H9 (cell line): ENCODE results near the gene DCLK2. TPM values are rescaled to one million over a fixed set of nuclear protein-coding genes. Genes with fewer than 3 reads are reported as not detected.

Experiments used
- DNase-seq: peaks from one replicate; pipeline ENCODE4 v3.0.0-alpha.2; 2017
- H2AFZ ChIP-seq: one replicate; pipeline ENCODE4 v1.6.1; 2013; ENCODE audit warnings: mild to moderate bottlenecking, low read length, control low read depth, moderate library complexity
- H2AK5ac ChIP-seq: 2 replicates; pipeline ENCODE4 v1.6.1; 2013; ENCODE audit warnings: low read length, control low read depth, mixed read lengths; ENCODE audit not compliant: insufficient read length
- H2BK120ac ChIP-seq: one replicate; pipeline ENCODE4 v1.6.1; 2013; ENCODE audit warnings: low read depth, mild to moderate bottlenecking, low read length, control low read depth, inconsistent platforms; ENCODE audit not compliant: poor library complexity, severe bottlenecking
- H2BK12ac ChIP-seq: 2 replicates; pipeline ENCODE4 v1.6.1; 2013; ENCODE audit warnings: low read length, control low read depth, mixed read lengths, low read depth; ENCODE audit not compliant: insufficient read length
- H2BK15ac ChIP-seq: 2 replicates; pipeline ENCODE4 v1.6.1; 2013; ENCODE audit warnings: low read depth, low read length, control low read depth
- H2BK20ac ChIP-seq: one replicate; pipeline ENCODE4 v1.6.1; 2013; ENCODE audit warnings: low read depth, mild to moderate bottlenecking, low read length, control low read depth, inconsistent platforms; ENCODE audit not compliant: poor library complexity, severe bottlenecking
- H2BK5ac ChIP-seq: 2 replicates; pipeline ENCODE4 v1.6.1; 2013; ENCODE audit warnings: low read length, control low read depth, mixed read lengths; ENCODE audit not compliant: insufficient read length
- H3K14ac ChIP-seq: 2 replicates; pipeline ENCODE4 v1.6.1; 2013; ENCODE audit warnings: low read length, control low read depth; ENCODE audit not compliant: insufficient read depth
- H3K18ac ChIP-seq: 2 replicates; pipeline ENCODE4 v1.6.1; 2013; ENCODE audit warnings: low read depth, mild to moderate bottlenecking, mixed read lengths, low read length, control low read depth; ENCODE audit not compliant: insufficient read length
- H3K23ac ChIP-seq: 2 replicates; pipeline ENCODE4 v1.6.1; 2013; ENCODE audit warnings: low read length, control low read depth, mixed read lengths, low read depth; ENCODE audit not compliant: insufficient read length
- H3K23me2 ChIP-seq: 2 replicates; pipeline ENCODE4 v1.6.1; 2013; ENCODE audit warnings: low read depth, mild to moderate bottlenecking, mixed read lengths, low read length, control low read depth; ENCODE audit not compliant: insufficient read length, poor library complexity, severe bottlenecking
- H3K27ac ChIP-seq: 2 replicates; pipeline ENCODE4 v1.5.1; 2013; ENCODE audit warnings: low read length, control low read depth, mixed read lengths, low read depth; ENCODE audit not compliant: insufficient read length
- H3K27me3 ChIP-seq: 2 replicates; pipeline ENCODE4 v1.6.1; 2013; ENCODE audit warnings: low read length, control low read depth, inconsistent platforms; ENCODE audit not compliant: insufficient read depth
- H3K4ac ChIP-seq: 2 replicates; pipeline ENCODE4 v1.6.1; 2013; ENCODE audit warnings: low read depth, mild to moderate bottlenecking, control low read depth, inconsistent platforms, low read length, moderate library complexity
- H3K4me1 ChIP-seq: 2 replicates; pipeline ENCODE4 v1.6.1; 2013; ENCODE audit warnings: low read length, control low read depth, inconsistent platforms; ENCODE audit not compliant: insufficient read depth
- H3K4me2 ChIP-seq: 2 replicates; pipeline ENCODE4 v1.6.1; 2013; ENCODE audit warnings: low read length, control low read depth, mixed read lengths; ENCODE audit not compliant: insufficient read length, insufficient read depth
- H3K56ac ChIP-seq: 2 replicates; pipeline ENCODE4 v1.6.1; 2013; ENCODE audit warnings: low read depth, mild to moderate bottlenecking, mixed read lengths, low read length, control low read depth; ENCODE audit not compliant: insufficient read length
- H3K79me1 ChIP-seq: 2 replicates; pipeline ENCODE4 v1.6.1; 2013; ENCODE audit warnings: low read depth, mild to moderate bottlenecking, moderate library complexity, low read length, control low read depth, inconsistent platforms; ENCODE audit not compliant: insufficient read depth, poor library complexity, severe bottlenecking
- H3K79me2 ChIP-seq: 2 replicates; pipeline ENCODE4 v1.6.1; 2013; ENCODE audit warnings: low read length, control low read depth, inconsistent platforms; ENCODE audit not compliant: insufficient read depth
- H3K9ac ChIP-seq: 2 replicates; pipeline ENCODE4 v1.6.1; 2013; ENCODE audit warnings: low read length, control low read depth, mixed read lengths; ENCODE audit not compliant: insufficient read length; ENCODE audit errors: extremely low read depth
- H3K9me3 ChIP-seq: one replicate; pipeline ENCODE4 v1.6.1; 2013; ENCODE audit warnings: low read depth, low read length, inconsistent platforms; ENCODE audit not compliant: control insufficient read depth
- H3T11ph ChIP-seq: one replicate; pipeline ENCODE4 v1.6.1; 2013; ENCODE audit warnings: mild to moderate bottlenecking, low read length, control low read depth, inconsistent platforms
- H4K20me1 ChIP-seq: one replicate; pipeline ENCODE4 v1.6.1; 2013; ENCODE audit not compliant: control insufficient read depth, insufficient read length, insufficient read depth
- H4K5ac ChIP-seq: 2 replicates; pipeline ENCODE4 v1.6.1; 2013; ENCODE audit warnings: low read depth, mild to moderate bottlenecking, mixed read lengths, low read length, control low read depth; ENCODE audit not compliant: insufficient read length
- H4K8ac ChIP-seq: replicated peaks from 2 replicates; pipeline ENCODE4 v1.6.1; 2013; ENCODE audit warnings: low read length, control low read depth, mixed read lengths, low read depth; ENCODE audit not compliant: insufficient read length
- H4K91ac ChIP-seq: 2 replicates; pipeline ENCODE4 v1.6.1; 2013; ENCODE audit warnings: low read depth, mild to moderate bottlenecking, moderate library complexity, mixed read lengths, low read length, control low read depth; ENCODE audit not compliant: insufficient read length
- H3K27ac Mint-ChIP-seq, 3 experiments: 2 replicates in 2 of 3; 3 replicates in 1 of 3; pipeline ENCODE4 v1.8.0; 2020 to 2021; ENCODE audit warnings: mixed read lengths in 3 of 3, mild to moderate bottlenecking in 1 of 3, moderate library complexity in 1 of 3
- H3K27me3 Mint-ChIP-seq: 2 replicates; pipeline ENCODE4 v1.8.0; 2021; ENCODE audit warnings: low read depth, mild to moderate bottlenecking, moderate library complexity, mixed read lengths
- H3K36me3 Mint-ChIP-seq, 3 experiments: 2 replicates in 2 of 3; 3 replicates in 1 of 3; pipeline ENCODE4 v1.8.0; 2020 to 2021; ENCODE audit warnings: low read depth in 3 of 3, mixed read lengths in 3 of 3; ENCODE audit not compliant: insufficient read depth in 1 of 3
- H3K4me1 Mint-ChIP-seq, 2 experiments: 2 replicates each; pipeline ENCODE4 v1.8.0; 2020; ENCODE audit warnings: mixed read lengths in 2 of 2
- H3K4me3 Mint-ChIP-seq, 2 experiments: 2 replicates in 1 of 2; 3 replicates in 1 of 2; pipeline ENCODE4 v1.8.0; 2020 to 2021; ENCODE audit warnings: mild to moderate bottlenecking in 2 of 2, mixed read lengths in 2 of 2, moderate library complexity in 1 of 2
- H3K9me3 Mint-ChIP-seq, 2 experiments: 2 replicates in 1 of 2; 3 replicates in 1 of 2; pipeline ENCODE4 v1.8.0; 2020; ENCODE audit warnings: mild to moderate bottlenecking in 2 of 2, mixed read lengths in 2 of 2, moderate library complexity in 1 of 2
- WGBS: extraction: QIAGEN DNeasy Blood & Tissue Kit; methylation state at CpG from one replicate; pipeline ENCODE4 v1.1.7; 2013; ENCODE audit warnings: missing lambda C conversion rate, low lambda C conversion rate, mixed read lengths; ENCODE audit not compliant: insufficient read length; ENCODE audit errors: extremely low coverage; 5-methylcytosine and 5-hydroxymethylcytosine counted together
- total RNA-seq: library from RNA; stranded (reverse); gene quantifications from 2 replicates; pipeline ENCODE4 v1.2.1, GENCODE V29; 2021
- TF ChIP-seq, protein P1 (sequence below): fragments of 200-600 bp; sonication (generic); conservative IDR thresholded peaks from 3 replicates; pipeline ENCODE4 v1.8.0; 2021; ENCODE audit warnings: antibody characterized with exemption, mild to moderate bottlenecking

Gene DCLK2
- total RNA-seq, 1 experiment from 2014 or later = 0.33 TPM

DNA sequence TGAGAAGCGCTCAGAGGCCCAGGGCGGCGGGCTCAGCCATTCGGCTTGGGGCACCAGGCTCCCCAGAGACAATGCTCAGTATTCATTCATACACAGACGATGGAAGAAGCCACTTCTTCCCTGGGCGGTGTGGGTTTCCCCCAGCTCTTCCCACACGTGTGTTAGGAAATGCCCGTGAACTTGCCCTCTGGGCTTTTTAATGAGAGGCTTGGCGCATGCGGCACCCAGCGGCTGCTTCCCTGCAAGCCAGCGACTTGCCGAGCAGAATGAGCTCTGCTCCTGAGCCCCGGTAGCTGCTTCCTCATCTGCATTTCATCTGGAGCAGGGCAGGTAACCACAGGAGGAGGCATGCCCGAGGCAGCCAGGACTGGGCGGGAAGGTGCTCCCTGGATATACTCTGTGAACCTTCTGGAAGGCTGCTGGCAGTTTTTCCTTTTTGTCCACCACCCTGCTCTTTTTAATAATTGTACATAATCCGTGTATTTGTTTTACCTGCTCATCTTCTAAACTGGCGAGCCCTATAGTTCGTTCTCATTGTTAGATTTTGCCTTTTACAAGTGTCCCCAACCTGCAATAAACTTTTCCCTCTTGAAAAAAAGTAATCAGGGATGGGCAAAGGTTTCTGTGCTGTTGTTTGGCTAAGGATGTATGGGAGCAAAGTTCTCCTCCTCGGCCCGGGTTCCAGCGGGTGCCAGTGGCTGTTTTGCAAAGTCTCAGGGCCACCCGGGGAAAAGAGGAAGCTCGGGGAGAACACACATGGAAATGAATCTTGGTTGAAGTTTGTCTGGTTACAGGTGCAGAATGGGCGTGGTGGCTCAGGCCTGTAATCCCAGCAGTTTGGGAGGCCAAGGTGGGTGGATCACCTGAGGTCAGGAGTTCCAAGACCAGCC, 178.8 kb downstream of the DCLK2 start:
- no peak overlapping the region for H4K8ac ChIP-seq
- no peak overlapping the region for H3K4me2 ChIP-seq
- no peaks in the 10 kb centered on the region for H3K79me2 ChIP-seq
- no peak overlapping the region for H4K91ac ChIP-seq
- Mint-ChIP-seq H3K9me3 (no peaks in the 10 kb centered on the region; a peak in 2 of 5 replicates), H3K4me1 (peaks cover 32 to 34% of the 10 kb centered on the region in 2 experiments), H3K36me3 (peaks cover 0 to 4% (median 0%) of the 10 kb centered on the region in 3 experiments; a peak in 1 of 7 replicates), H3K27me3 (no peaks in the 10 kb centered on the region; the same call in none of the 2 replicates), H3K4me3 (peak overlapping the region in 1 of 2 experiments; percentile 16; a peak in 1 of 5 replicates), H3K27ac (peak overlapping the region in 1 of 3 experiments; percentile 75; a peak in 2 of 7 replicates)
- no peak overlapping the region for H3K18ac ChIP-seq
- no peaks in the 10 kb centered on the region for H3K27me3 ChIP-seq
- no peak overlapping the region for H3K23ac ChIP-seq
- no peak overlapping the region for H3K9ac ChIP-seq
- 0 out of 2 replicates have a peak, but pooled peaks cover 3% of the 10 kb centered on the region for H3K4me1 ChIP-seq
- H3T11ph ChIP-seq = no peak overlapping the region
- H3K14ac ChIP-seq = no peak overlapping the region
- no peak overlapping the region for H3K56ac ChIP-seq
- no peaks in the 10 kb centered on the region for H3K9me3 ChIP-seq
- no peaks in the 10 kb centered on the region for H3K79me1 ChIP-seq
- no peak overlapping the region for H3K4ac ChIP-seq
- H4K20me1 ChIP-seq = no peaks in the 10 kb centered on the region
- TF ChIP-seq, protein P1, sequence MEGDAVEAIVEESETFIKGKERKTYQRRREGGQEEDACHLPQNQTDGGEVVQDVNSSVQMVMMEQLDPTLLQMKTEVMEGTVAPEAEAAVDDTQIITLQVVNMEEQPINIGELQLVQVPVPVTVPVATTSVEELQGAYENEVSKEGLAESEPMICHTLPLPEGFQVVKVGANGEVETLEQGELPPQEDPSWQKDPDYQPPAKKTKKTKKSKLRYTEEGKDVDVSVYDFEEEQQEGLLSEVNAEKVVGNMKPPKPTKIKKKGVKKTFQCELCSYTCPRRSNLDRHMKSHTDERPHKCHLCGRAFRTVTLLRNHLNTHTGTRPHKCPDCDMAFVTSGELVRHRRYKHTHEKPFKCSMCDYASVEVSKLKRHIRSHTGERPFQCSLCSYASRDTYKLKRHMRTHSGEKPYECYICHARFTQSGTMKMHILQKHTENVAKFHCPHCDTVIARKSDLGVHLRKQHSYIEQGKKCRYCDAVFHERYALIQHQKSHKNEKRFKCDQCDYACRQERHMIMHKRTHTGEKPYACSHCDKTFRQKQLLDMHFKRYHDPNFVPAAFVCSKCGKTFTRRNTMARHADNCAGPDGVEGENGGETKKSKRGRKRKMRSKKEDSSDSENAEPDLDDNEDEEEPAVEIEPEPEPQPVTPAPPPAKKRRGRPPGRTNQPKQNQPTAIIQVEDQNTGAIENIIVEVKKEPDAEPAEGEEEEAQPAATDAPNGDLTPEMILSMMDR = peak; percentile 21; the same call in 1 of the 3 replicates
- H2BK15ac ChIP-seq = no peak overlapping the region
- H2BK20ac ChIP-seq = no peak overlapping the region
- no peak overlapping the region for H3K27ac ChIP-seq
- no peak overlapping the region for H2AK5ac ChIP-seq
- DNase-seq = peak; percentile 81
- no peak overlapping the region for H4K5ac ChIP-seq
- H2BK12ac ChIP-seq = no peak overlapping the region
- H2BK120ac ChIP-seq = no peak overlapping the region
- H3K23me2 ChIP-seq = no peaks in the 10 kb centered on the region
- no peak overlapping the region for H2AFZ ChIP-seq
- no peak overlapping the region for H2BK5ac ChIP-seq
- no CpG with 5 or more reads among the region's 25 CpGs for WGBS
